Activated gamma-delta T cell treated with anti-CD3 and anti-CD28 coated beads, Interleukin-2, amount 50 U/mL, for 16 hours (primary cell): ENCODE results near the gene LIN9.
"Not testable (repeated sequence)": the region's sequence is repeated elsewhere in the genome, so short reads cannot be mapped to it uniquely, and the experiment has no call there.

Source experiments
- DNase-seq: peaks from one replicate; pipeline ENCODE4 v3.0.0-alpha.2; 2020; ENCODE audit warnings: low read depth

LIN9 gene

DNA sequence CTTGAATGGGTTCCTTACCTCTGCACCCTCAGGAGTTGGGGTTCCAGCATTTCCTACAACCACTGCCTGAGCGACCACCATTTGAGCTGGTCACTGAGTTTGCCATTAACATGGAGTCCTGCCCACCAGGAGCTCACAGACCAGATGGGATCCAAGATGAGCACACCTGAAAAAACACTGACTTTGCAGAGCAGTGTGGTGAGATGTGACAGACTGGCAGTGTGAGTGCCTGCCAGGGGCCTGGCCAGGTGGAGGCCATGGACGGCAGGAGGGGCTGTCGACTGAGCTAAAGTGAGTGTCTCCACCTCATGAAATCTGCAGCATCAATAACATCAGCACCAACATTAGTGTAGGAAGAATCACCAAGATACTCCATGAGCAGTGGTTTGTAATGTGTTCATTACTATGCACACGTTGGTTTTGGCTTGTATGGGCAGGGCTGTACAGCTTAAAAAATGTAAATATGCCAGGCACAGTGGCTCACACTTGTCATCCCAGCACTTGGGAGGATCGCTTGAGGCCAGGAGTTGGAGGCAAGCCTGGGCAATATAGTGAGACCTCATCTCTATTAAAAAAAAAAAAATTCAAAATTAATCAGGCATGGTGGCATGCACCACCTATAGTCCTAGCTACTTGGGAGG, 97.7 kb downstream of the LIN9 start:
- DNase-seq, result no peak

- DNase-seq, result no peak
Observed at GRCh38 chr1:226210571-226211176, 98.3 kb downstream of the LIN9 start.

- DNase-seq, result no peak
Observed at GRCh38 chr1:226209307-226210059, 99.5 kb downstream of the LIN9 start.

DNA sequence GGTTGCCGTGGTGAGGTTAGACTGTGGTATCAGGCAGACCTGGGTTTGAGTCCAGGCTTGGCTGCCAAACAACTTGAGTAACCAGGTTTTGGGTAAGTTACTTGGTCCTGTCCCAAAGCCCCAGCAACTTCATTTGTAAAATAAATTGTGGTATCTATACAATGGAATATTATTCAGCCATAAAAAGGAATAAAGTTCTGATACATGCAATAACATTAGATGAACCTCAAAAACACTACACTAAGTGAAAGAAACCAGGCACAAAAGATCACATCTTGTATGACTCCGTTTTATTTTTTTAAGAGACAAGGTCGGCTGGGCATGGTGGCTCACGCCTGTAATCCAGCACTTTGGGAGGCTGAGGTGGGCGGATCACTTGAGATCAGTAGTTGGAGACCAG, 101.9 kb downstream of the LIN9 start:
- DNase-seq, result no peak

DNA sequence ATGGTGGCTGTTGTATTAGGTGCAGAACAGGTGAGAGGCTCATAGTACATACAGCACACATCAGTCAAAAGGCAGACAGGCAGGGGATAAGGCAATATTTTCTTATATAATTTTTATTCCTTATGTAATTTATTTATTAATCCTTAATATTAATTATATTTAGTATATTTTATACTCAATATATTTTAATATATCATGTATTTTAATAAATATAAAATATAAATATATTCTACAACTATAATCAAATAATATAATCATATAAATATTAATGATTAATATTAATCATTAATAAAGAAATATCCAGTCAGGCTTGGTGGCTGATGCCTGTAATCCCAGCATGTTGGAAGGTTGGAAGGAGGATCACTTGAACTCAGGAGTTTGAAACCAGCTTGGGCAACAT, 104.8 kb downstream of the LIN9 start:
- DNase-seq, result no peak

DNA sequence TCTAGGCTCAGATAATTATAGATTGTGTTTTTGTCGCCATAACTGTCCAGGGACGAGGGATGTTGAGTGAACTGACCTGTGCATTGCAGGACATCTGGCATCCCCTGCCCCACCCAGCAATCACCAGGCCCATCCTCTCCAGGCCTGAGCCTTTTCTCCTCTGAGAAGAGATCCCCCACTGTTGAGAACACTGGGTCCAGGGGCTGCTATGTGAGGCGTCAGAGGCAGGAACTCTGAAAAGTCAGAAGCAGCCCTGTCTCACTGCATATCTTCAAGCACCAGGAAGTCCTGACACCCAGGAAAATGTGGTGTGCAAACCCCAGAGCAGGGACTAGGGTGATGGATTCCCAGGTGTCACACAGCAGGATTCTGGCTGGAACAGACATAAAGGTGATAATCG, 105.3 kb downstream of the LIN9 start:
- DNase-seq, result no peak

DNA sequence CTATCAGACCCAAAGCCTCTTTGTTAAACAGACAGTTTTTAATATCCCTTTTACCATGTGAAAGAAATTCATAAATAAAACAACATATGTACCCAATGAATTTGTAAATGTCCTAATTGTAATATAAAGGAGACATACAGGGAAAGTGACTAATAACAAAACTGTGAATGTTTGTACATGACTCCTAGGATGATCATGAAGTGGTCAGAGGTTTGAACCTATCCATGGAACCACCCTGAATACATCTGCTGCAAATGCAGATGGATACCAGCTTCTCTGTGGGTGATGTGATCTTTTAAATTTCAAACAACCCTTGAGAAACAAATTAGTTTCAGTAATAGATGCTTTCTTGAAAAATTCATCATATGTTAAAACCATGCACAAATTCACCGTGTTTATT, 105.7 kb downstream of the LIN9 start:
- no peak for DNase-seq

DNA sequence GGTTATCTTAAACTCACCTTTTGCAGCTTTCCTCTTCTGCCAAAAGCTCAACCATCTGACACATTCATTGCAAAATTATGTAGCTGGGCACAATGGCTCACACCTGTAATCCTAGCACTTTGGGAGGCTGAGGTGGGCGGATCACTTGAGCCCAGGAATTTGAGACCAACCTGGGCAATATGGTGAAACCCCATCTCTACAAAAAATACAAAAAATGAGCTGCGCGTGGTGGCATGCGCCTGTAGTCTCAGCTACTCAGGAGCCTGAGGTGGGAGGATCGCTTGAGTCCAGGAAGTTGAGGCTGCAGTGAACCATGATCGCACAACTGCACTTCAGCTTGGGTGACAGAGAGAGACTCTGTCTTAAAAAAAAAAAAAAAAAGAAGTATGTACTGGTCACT, 106.3 kb downstream of the LIN9 start:
- DNase-seq, result not testable (repeated sequence)

DNA sequence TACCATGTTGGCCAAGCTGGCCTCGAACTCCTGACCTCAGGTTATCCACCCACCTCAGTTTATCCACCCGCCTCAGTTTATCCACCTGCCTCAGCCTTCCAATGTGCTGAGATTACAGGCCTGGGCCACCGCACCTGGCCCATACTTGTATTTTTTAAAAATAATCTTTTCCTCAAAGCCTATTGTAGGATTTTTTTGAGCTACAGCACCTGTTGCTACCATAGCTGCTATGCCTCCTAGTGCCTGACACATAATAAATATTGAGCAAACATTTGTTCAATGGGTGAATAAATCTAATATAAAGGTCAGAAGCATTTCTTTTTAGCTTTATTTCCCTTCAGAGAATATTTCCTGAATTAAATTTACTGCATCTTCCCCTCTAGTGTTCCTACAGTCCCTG, 106.7 kb downstream of the LIN9 start:
- no peak for DNase-seq

- DNase-seq, result no peak
Observed at GRCh38 chr1:226201029-226201593, 107.9 kb downstream of the LIN9 start.

- DNase-seq, result no peak
Observed at GRCh38 chr1:226199971-226200370, 109.0 kb downstream of the LIN9 start.

DNA sequence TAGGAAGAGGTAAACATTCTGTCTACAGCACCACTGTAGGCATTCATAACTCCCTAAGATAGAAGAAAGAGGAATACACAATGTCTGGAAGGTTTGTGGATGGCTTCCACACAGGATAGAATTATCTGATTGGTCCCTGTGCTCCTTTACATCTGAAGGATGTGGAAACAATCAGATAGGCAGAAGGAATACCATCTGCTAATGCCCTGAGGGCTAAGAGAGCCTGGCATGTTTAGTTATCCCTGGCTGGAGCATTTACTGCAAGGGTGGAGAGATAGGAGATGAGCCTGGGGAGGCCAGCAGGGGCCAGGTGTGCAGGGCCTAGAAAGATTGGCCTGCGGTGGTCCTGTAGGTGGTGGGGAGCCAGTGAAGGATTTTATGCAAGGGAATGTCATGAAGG, 113.8 kb downstream of the LIN9 start:
- no peak for DNase-seq

GRCh38 chr1:226187380-226187779, 121.6 kb downstream of the LIN9 start:
- DNase-seq, result no peak

GRCh38 chr1:226187019-226187322, 122.0 kb downstream of the LIN9 start:
- DNase-seq, result no peak

GRCh38 chr1:226186124-226187018, 122.6 kb downstream of the LIN9 start, which contains the start of gene ACBD3:
Gene ACBD3 (minus strand): TSS chr1:226186741. CDS start chr1:226186675, 66 bp downstream.
- peak; percentile 74 for DNase-seq

DNA sequence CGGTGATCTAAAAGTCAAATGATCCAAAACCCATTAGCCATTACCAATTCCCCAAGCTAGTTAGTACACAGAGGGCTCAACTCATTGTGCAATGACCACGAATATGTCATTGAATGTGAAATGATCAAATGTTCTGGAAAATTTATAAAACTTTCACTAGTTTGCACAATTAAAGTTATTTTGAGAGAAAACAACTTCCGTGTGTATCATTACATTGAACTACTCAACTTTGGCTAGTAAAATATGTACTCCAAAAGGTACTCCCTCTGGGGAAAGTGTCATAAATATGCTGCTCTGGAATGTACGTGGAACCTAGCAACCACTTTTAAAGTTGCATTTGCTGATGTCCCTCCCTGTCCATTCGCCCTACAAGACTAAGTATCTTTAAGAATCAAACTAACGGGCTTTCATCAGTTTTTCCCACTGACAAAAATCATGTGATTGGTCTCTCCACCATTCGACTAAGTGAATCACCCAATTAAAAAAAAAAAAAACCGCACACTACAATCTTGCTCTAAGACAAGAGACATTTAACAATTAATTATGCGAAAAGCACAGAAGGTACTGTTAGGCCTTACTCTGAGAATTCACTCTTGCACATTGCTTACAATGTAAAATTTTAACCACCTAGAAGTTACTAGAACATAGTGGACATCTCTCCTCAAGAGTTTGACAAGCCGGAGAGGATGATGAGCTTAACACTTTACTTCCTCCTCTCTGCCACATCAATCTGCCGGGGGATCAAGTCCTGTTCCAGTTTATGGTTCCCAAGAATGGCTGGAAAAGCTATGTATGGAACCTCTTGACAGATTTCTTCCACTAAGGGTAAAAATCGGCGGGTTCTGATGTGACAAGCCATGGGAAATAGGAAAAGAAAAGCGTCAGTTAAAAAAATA, 123.6 kb downstream of the LIN9 start:
- no peak for DNase-seq

DNA sequence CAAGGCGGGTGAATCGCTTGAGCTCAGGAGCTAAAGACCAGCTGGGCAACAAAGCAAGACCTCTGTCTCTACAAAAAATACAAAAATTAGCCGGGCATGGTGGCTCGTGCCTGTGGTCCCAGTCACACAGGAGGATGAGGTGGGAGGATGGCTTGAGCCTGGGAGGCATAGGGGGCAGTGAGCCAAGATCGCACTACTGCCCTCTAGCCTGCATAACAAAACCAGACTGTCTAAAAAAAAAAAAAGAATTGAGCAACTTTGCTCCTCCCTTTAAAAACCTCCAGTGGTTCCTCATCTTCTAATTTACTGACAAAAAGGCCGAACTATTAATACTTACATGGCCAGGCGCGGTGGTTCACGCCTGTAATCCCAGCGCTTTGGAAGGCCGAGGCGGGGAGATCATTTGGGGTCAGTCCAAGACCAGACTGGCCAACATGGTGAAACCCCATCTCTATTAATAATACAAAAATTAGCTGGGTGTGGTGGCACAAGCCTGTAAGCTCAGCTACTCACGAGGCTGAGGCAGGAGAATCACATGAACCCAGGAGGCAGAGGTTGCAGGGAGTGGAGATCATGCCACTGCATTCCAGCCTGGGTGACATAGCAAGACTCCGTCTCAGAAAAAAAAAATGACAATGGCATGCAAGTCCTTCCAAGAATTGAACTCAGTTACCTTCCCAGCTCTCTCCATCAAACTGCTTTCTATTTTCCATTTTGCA, 126.8 kb downstream of the LIN9 start:
- no peak for DNase-seq
